K562 (cell line): ENCODE data around the gene RNASE3. TPM values are rescaled to one million over a fixed set of nuclear protein-coding genes. Genes with fewer than 3 reads are reported as not detected.
A peak's percentile ranks its signal among the peaks of the same experiment; 100 is the strongest.

Source experiments
- ATAC-seq: fragments of 200-7000 bp; cut with Tn5 transposase; 3 replicates; pipeline ENCODE4 v1.9.1; 2020; ENCODE audit warnings: moderate library complexity
- BruUV-seq: library from RNA; stranded (reverse); fragments of 400-500 nt; replicated peaks from 2 replicates; lab custom pipeline; 2021; lab: Mats Ljungman, UMichigan
- CTCF ChIA-PET: fragments of 300-600 bp; formaldehyde crosslinking; extraction: SDS; loops from one replicate; lab custom pipeline; 2021; ENCODE audit warnings: low intra/inter-chr PET ratio; lab: Yijun Ruan, JAX
- POLR2A ChIA-PET: fragments of 300-600, 350-650 bp; sonication (Branson Sonifier 250); formaldehyde crosslinking; extraction: SDS; loops from one replicate; lab custom pipeline; 2021; ENCODE audit warnings: antibody characterized with exemption, inconsistent platforms; lab: Yijun Ruan, JAX
- DNase-seq, 4 experiments: peaks; one replicate each; pipeline versions ENCODE4 v3.0.0 to v3.0.0-alpha.2; 2011 to 2018; ENCODE audit warnings: low spot score in 3 of 4, mixed read lengths in 3 of 4; ENCODE audit errors: extremely low read depth in 1 of 4
- FAIRE-seq: peaks from 2 replicates; lab custom pipeline; 2011; peaks lifted over from hg19 to GRCh38; lab: Jason Lieb, UNC
- H2AFZ ChIP-seq: 2 replicates; pipeline ENCODE4 v1.6.0; 2011; ENCODE audit warnings: low read depth, low read length, control low read depth, inconsistent platforms
- H3K27ac ChIP-seq: fragments of 200-600 bp; 3 replicates; pipeline ENCODE4 v1.8.0; 2011; ENCODE audit warnings: low read depth, mild to moderate bottlenecking, control low read depth, inconsistent platforms, low read length, moderate library complexity, mixed read lengths; ENCODE audit errors: extremely low read depth
- H3K27me3 ChIP-seq, 2 experiments: fragments of 300-600 bp in 1 of 2; 2 replicates in 1 of 2; 3 replicates in 1 of 2; pipeline versions ENCODE4 v1.6.0 to v1.8.0; 2011; ENCODE audit warnings: inconsistent platforms in 2 of 2, low read length in 2 of 2, mild to moderate bottlenecking in 1 of 2, mixed read lengths in 1 of 2, moderate library complexity in 1 of 2; ENCODE audit not compliant: control insufficient read depth in 2 of 2, insufficient read depth in 2 of 2
- H3K36me3 ChIP-seq: fragments of 300-600 bp; 3 replicates; pipeline ENCODE4 v1.8.0; 2011; ENCODE audit warnings: mild to moderate bottlenecking, low read length, inconsistent platforms; ENCODE audit not compliant: control insufficient read depth, insufficient read depth
- H3K4me1 ChIP-seq, 2 experiments: fragments of 200-600 bp in 1 of 2; replicated peaks in 1 of 2; 2 replicates in 1 of 2; 3 replicates in 1 of 2; pipeline versions ENCODE4 v1.5.1 to v1.8.0; 2011; ENCODE audit warnings: inconsistent platforms in 2 of 2, low read length in 2 of 2, mild to moderate bottlenecking in 1 of 2, mixed read lengths in 1 of 2, moderate library complexity in 1 of 2; ENCODE audit not compliant: control insufficient read depth in 2 of 2, insufficient read depth in 2 of 2
- H3K4me2 ChIP-seq: 2 replicates; pipeline ENCODE4 v1.6.1; 2011; ENCODE audit warnings: low read length, control low read depth, inconsistent platforms, mixed read lengths; ENCODE audit not compliant: insufficient read depth
- H3K4me3 ChIP-seq: fragments of 200-600 bp; sonication (generic), shearing (Covaris generic); 2 replicates; pipeline ENCODE4 v1.5.1; 2016; ENCODE audit warnings: control low read depth, inconsistent platforms
- H3K79me2 ChIP-seq: fragments of 200-600 bp; 3 replicates; pipeline ENCODE4 v1.8.0; 2011; ENCODE audit warnings: low read length, inconsistent platforms; ENCODE audit not compliant: control insufficient read depth, insufficient read depth
- H3K9ac ChIP-seq, 2 experiments: 2 replicates each; pipeline versions ENCODE4 v1.6.0 to v1.6.1; 2011; ENCODE audit warnings: low read depth in 2 of 2, low read length in 2 of 2, control low read depth in 1 of 2, inconsistent platforms in 1 of 2, mild to moderate bottlenecking in 1 of 2, mixed read lengths in 1 of 2; ENCODE audit not compliant: insufficient read depth in 1 of 2
- H3K9me1 ChIP-seq: one replicate; pipeline ENCODE4 v1.6.0; 2011; ENCODE audit warnings: inconsistent platforms, mild to moderate bottlenecking, low read length, moderate library complexity; ENCODE audit not compliant: control insufficient read depth, insufficient read depth
- H3K9me3 ChIP-seq: replicated peaks from 2 replicates; pipeline ENCODE4 v1.5.1; 2011; ENCODE audit warnings: low read depth, low read length, inconsistent platforms; ENCODE audit not compliant: control insufficient read depth, insufficient read depth
- H4K20me1 ChIP-seq: replicated peaks from 2 replicates; pipeline ENCODE4 v1.6.1; 2011; ENCODE audit warnings: low read length, inconsistent platforms, mixed read lengths; ENCODE audit not compliant: control insufficient read depth, insufficient read depth
- BCOR ChIP-seq: fragments of 450-650 bp; IDR thresholded peaks from 2 replicates; pipeline ENCODE4 v1.6.1; 2016
- GTF2E2 ChIP-seq: fragments of 200-800 bp; sonication (Bioruptor generic); IDR thresholded peaks from 2 replicates; pipeline ENCODE4 v1.6.1; 2016; ENCODE audit warnings: missing genetic modification characterization, missing compliant biosample characterization
- JUND ChIP-seq, 2 experiments: IDR thresholded peaks; 2 replicates in 1 of 2; 3 replicates in 1 of 2; pipeline ENCODE4 v1.6.1; 2011; ENCODE audit warnings: borderline replicate concordance in 2 of 2, low read depth in 2 of 2, low read length in 2 of 2, improper control_type of control experiment in 1 of 2, missing biosample characterization in 1 of 2, missing genetic modification characterization in 1 of 2, missing genetic modification reagents in 1 of 2
- POLR2AphosphoS5 ChIP-seq: IDR thresholded peaks from 2 replicates; pipeline ENCODE4 v1.6.1; 2011; ENCODE audit warnings: mild to moderate bottlenecking, low read depth, low read length, moderate library complexity; ENCODE audit not compliant: control insufficient read depth, insufficient read depth
- RBM25 ChIP-seq: fragments of 200-400 bp; formaldehyde crosslinking; IDR thresholded peaks from 2 replicates; pipeline ENCODE4 v1.6.1; 2018; ENCODE audit warnings: low read length, low read depth, moderate library complexity; ENCODE audit not compliant: severe bottlenecking
- SMARCA4 ChIP-seq: fragments of 450-650 bp; IDR thresholded peaks from 2 replicates; pipeline ENCODE4 v1.6.1; 2016
- SMARCA5 ChIP-seq: fragments of 450-650 bp; IDR thresholded peaks from 2 replicates; pipeline ENCODE4 v1.6.1; 2016
- WGBS: fragments of 100-300 bp; shearing (Covaris generic); methylation state at CpG from one replicate; pipeline ENCODE4 v1.1.6; 2016; ENCODE audit warnings: low coverage, mixed read lengths; ENCODE audit not compliant: insufficient coverage; ENCODE audit errors: missing lambda C conversion rate; 5-methylcytosine and 5-hydroxymethylcytosine counted together
- in situ Hi-C: fragments of 300-500 bp; cut with MboI; formaldehyde crosslinking; loops from 4 replicates; pipeline ENCODE4 v1.15.0; 2018; ENCODE audit warnings: inconsistent platforms, mixed read lengths
- intact Hi-C: fragments of 100-400 bp; cut with micrococcal nuclease; formaldehyde crosslinking; loops from 2 replicates; pipeline ENCODE4 v1.14.2; 2022
- polyA plus RNA-seq, 8 experiments: library from polyadenylated mRNA; depleted of rRNA in 4 of 8; stranded (reverse) in 5 of 8; unstranded in 3 of 8; fragments of >200 nt; fragmentation: Nextera tagmentation in 2 of 8; fragmentation: Illumina TruSeq in 1 of 8; extraction: Ambion mirVana in 2 of 8; extraction: Trizol in 1 of 8; gene quantifications; 2 replicates each; pipeline versions ENCODE4 v1.2.1 to v1.2.3, GENCODE V29; 2011 to 2014; ENCODE audit warnings: inconsistent platforms in 1 of 8, missing spikeins in 1 of 8
- total RNA-seq, 7 experiments: library from RNA; depleted of rRNA in 6 of 7; stranded (reverse); fragments of >200 nt in 6 of 7; fragmentation: Illumina TruSeq in 2 of 7; extraction: Trizol in 2 of 7; gene quantifications; 2 replicates each; pipeline versions ENCODE4 v1.2.1 to v1.2.3, GENCODE V29; 2011 to 2021; ENCODE audit warnings: low replicate concordance in 1 of 7

Gene RNASE3
- total and polyA plus RNA-seq, 9 of the 15 experiments (the other 6 are each of a cell fraction or from before 2014, with no cell fraction given), result not detected

GRCh38 chr14:20848316-20848954, 42.8 kb upstream of the RNASE3 start (continued):
- TF ChIP-seq SMARCA5 (no peak), SMARCA4 (0 out of 2 replicates have a peak, but pooled peaks have one; percentile 30), GTF2E2 (tag) (no peak), JUND (IDR thresholded peaks at IDR 0.05; ENCODE audit: borderline replicate concordance, low read depth, low read length) (peak; percentile 61; the same call in 1 of the 2 replicates), JUND (tag; IDR thresholded peaks at IDR 0.05; ENCODE audit: borderline replicate concordance, low read depth, low read length) (no peak; the same call in 2 of the 3 replicates)

- 28% methylated on average over 4 of the region's 4 CpGs for WGBS
- no peak for FAIRE-seq
- in situ Hi-C loops (no loop called here), intact Hi-C loops (no loop called here)
- Histone ChIP-seq H3K9me1 (no peaks in the 10 kb centered on the region), H2AFZ (peak overlapping the region; percentile 67), H3K4me3 (no peak overlapping the region), H3K79me2 (no peaks in the 10 kb centered on the region), H3K9ac (no peak overlapping the region), H4K20me1 (no peaks in the 10 kb centered on the region), H3K36me3 (no peaks in the 10 kb centered on the region), H3K27me3 (no peaks in the 10 kb centered on the region), H3K9me3 (no peaks in the 10 kb centered on the region), H3K4me2 (0 out of 2 replicates have a peak overlapping the region, but pooled peaks have one; percentile 17), H3K27ac (no peak overlapping the region), H3K4me1 (peaks cover 0 to 4% of the 10 kb centered on the region in 2 experiments; a peak in 3 of 5 replicates)
- peak; percentile 37 for ATAC-seq
- TF ChIP-seq RBM25 (peak; percentile 59), BCOR (0 out of 2 replicates have a peak, but pooled peaks have one; percentile 17), POLR2AphosphoS5 (no peak)
- CTCF ChIA-PET, result no interaction called here
- POLR2A ChIA-PET, result no interaction called here
- DNase-seq, result no peak
- no TSS peak for BruUV-seq
These were observed 42.1 kb upstream of the RNASE3 start for GRCh38 chr14:20848955-20849570.
